Endothelial cell of umbilical vein (primary cell): ENCODE measurements around the gene ZIC5.
"Not testable (repeated sequence)": the region's sequence is repeated elsewhere in the genome, so short reads cannot be mapped to it uniquely, and the experiment has no call there.

Experiments
- CTCF ChIP-seq, 2 donors: IDR thresholded peaks; 1 replicate in 1 of 2; 2 replicates in 1 of 2; pipeline ENCODE4 v1.5.1; 2011; ENCODE audit warnings: low read length in 2 of 2, mild to moderate bottlenecking in 2 of 2, moderate library complexity in 2 of 2, control low read depth in 1 of 2, inconsistent platforms in 1 of 2, low read depth in 1 of 2; ENCODE audit not compliant: insufficient read depth in 1 of 2; ENCODE audit errors: extremely low read depth in 1 of 2
- MYC ChIP-seq: IDR thresholded peaks from one replicate; pipeline ENCODE4 v1.6.1; 2011; ENCODE audit warnings: mild to moderate bottlenecking, low read depth, low read length
- POLR2AphosphoS5 ChIP-seq: IDR thresholded peaks from 2 replicates; pipeline ENCODE4 v1.6.1; 2012; ENCODE audit warnings: low read depth, mild to moderate bottlenecking, control low read depth, low read length, moderate library complexity; ENCODE audit not compliant: insufficient read depth

- TF ChIP-seq CTCF (IDR thresholded peaks at IDR 0.05; ENCODE audit: extremely low read depth in 1 of 2, insufficient read depth in 1 of 2, low read depth in 1 of 2, low read length in 2 of 2); MYC; POLR2AphosphoS5: not testable (repeated sequence)
Measured at GRCh38 chr13:99945515-99945914, 26.1 kb downstream of the ZIC5 start.
